ENCODE measurements around the gene UBAP2.
"Not testable (repeated sequence)": the region's sequence is repeated elsewhere in the genome, so short reads cannot be mapped to it uniquely, and the experiment has no call there.

UBAP2 gene

DNA sequence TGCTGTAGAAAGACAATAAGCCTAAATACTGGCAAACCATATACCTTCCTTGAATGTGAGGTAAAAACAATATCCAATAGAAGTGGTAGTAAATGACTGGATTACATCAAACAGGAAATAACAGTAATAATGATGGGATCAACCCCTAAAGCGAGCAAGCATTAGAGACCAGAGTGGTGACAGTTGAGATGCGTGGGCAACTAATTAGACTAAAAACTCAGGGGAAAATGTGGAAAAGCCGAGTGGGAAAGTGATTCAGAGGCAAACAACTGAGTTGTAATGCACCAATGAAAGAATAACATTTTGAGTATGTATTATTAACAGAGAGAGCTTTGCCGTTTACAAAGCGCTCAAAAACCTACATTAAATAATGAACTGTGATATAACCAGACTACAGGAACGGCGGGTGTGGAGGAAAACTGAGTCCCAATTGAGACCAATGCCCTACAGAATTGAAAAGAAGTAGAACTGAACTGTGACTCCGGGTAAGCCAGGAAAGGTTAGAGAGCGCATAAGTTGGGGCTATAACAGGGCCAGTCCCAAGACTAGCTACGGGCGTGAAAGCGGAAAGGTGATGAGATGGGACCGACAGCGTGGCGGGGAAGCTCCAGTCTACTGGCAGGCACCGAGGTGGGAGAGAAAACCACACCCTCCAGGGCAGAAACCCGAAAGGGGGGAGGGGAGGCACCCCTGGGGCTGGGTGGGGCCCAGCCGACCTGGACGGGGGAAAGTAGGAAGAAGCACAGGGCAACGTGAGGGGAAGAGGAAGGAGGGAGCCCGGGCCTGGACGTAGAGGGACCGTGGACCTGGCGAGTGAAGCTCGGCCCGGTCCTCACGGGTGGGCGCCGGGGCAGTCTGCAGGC, 592 bp downstream of the UBAP2 start:
- peak; percentile 11 for DNase-seq

DNA sequence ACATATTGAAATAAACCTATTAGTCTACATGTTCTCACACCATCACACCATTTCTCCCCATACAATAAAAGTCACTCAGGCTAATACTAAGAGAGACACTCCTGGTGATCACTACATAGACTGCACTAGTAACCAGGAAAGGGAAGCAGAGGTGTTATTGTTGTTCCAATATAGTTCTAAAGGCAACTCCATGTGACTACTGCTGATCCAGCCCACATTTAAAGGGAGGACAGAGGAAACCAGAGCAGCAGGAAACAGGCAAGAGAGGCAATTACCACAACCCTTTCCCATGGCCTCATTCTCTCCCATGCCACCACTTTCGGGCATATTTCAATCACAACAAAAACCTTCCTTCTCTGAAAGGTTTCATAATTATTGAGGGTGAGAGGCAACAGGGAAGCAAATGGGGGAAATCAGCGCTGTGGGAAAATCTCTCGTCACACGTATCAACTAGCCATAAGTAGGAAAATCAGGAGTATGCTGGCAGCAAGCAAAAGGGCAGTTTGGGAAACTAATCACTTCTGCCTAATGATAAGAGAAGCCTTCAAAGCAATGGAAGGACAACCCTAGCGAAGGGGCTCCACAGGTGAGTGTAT, 1.8 kb downstream of the UBAP2 start:
- no peak for DNase-seq

- no peak for DNase-seq
Measured at GRCh38 chr9:34045903-34046302, 2.8 kb downstream of the UBAP2 start.

DNA sequence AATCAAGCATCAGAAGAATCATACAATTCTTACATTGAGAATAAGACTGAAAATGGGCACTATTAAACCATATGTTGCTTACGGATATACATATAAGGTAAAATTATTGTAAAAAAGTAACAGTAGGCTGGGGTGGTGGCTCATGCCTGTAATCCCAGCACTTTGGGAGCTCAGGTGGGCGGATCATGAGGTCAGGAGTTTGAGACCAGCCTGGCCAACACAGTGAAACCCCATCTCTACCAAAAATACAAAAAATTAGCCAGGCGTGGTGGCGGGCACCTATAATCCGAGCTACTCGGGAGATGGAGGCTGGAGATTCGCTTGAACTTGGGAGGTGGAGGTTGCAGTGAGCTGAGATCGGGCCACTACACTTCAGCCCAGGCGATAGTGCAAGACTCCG, 6.6 kb downstream of the UBAP2 start:
- not testable (repeated sequence) for DNase-seq

GRCh38 chr9:34038851-34039250, 9.8 kb downstream of the UBAP2 start:
- DNase-seq, result not testable (repeated sequence)

GRCh38 chr9:34037626-34038025, 11.1 kb downstream of the UBAP2 start:
- no peak for DNase-seq

DNA sequence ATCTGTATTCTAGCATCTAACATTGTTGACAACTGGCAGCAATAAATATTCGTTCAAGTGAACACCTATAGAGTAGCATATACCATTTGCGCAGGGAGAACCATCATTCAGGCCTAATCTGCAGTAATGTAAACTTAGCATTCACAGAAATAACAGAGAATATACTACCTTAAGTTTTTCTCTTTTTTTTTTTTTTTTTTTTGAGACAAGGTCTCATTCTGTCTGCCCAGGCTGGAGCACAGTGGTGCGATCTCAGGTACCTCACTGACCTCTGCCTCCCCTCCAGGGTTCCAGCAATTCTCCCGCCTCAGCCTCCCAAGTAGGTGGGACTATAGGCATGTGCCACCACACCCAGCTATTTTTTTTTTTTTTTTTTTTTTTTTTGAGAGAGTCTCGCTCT, 12.1 kb downstream of the UBAP2 start:
- DNase-seq, result no peak

- DNase-seq, result no peak
Measured at GRCh38 chr9:34035656-34036055, 13.0 kb downstream of the UBAP2 start.

DNA sequence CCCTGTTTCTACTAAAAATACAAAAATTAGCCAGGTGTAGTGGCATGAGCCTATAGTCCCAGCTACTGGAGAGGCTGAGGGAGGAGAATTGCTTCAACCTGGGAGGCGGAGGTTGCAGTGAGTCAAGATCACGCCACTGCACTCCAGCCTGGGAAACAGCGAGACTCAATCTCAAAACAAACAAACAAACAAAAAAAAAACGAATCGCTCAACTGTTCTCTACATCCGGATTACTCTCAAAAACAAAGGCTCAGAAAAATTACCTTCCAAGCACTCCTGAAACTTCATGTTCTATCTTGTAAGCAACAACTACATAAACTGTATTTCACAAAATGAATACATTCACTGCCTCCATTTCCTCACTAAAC, 14.0 kb downstream of the UBAP2 start:
- no peak for DNase-seq

DNA sequence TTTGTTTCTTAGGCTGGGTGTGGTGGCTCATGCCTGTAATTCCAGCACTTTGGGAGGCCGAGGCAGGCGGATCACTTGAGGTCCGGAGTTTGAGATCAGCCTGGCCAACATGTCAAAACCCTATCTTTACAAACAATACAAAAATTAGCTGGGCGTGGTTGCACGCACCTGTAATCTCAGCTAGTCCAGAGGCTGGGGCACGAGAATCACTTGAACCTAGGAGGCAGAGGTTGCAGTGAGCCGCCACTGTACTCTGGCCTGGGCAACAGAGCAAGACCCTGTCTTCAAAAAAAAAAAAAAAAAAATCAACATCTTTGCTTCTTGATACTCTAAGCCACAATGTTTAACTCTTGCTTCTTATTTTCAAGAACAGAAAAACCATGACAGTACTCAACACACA, 16.1 kb downstream of the UBAP2 start:
- no peak for DNase-seq

DNA sequence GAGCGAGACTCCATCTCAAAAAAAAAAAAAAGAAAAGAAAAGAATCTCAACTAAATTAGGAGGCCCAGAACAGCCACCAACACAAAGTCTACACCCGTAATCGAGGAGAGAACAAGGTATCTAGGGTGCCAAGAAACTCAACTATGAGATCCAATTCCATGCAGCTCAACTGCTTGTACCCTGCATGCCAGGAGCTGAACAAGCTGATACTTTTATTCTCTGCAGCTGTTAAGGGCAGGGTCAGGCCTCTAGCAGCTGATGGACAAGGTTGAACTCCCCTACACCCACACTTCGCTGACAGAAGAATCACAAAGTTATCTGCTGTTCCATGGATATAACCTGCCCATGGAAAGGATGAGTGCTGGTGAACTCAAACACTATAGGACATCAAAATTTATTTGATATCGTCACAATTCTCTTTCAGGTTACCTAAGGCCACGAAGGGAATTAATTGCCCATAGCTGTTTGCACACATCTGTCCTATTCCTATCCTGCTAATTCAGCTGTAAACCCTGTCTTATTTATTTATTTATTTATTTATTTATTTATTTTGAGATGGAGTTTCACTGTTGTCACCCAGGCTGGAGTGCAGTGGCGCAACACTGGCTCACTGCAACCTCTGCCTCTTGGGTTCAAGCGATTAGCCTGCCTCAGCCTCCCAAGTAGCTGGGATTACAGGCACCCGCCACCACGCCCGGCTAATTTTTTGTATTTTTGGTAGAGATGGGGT, 20.7 kb downstream of the UBAP2 start:
- DNase-seq, result no peak

DNA sequence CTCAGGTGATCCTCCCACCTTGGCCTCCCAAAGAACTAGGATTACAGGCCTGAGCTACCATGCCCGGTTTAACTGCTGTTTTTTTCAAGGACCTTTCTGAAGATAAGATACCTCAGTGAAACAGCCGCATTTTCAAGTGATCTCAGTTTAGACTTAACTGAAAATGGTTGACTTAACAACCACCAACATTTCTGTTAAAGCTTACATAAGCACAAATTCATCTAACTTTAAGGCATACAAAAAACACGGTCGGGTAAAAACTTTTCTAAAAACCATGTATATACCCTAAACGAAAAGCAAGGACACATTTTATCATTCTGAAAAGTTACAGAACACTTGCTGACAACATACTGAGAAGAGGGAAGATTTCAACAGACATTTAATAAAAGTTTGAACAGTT, 22.9 kb downstream of the UBAP2 start:
- DNase-seq, result no peak

GRCh38 chr9:34025062-34025461, 23.6 kb downstream of the UBAP2 start:
- DNase-seq, result peak; percentile 13

DNA sequence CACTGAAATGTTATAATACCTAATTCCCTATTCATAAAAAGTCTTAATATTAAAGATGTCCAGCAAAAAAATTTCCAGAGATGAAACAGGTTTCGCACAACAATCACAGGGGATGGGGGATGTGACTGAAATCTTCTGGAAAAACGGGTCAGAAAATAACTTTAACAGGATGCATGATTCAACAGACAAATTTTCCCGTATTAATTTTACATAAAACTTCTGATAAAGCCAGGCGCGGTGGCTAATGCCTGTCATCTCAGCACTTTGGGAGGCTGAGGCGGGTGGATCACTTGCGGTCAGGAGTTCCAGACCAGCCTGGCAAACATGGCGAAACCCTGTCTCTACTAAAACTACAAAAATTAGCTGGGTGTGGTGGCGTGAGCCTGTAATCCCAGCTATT, 24.2 kb downstream of the UBAP2 start:
- DNase-seq, result not testable (repeated sequence)

- no peak for DNase-seq
Measured at GRCh38 chr9:34016149-34016548, 32.5 kb downstream of the UBAP2 start.

DNA sequence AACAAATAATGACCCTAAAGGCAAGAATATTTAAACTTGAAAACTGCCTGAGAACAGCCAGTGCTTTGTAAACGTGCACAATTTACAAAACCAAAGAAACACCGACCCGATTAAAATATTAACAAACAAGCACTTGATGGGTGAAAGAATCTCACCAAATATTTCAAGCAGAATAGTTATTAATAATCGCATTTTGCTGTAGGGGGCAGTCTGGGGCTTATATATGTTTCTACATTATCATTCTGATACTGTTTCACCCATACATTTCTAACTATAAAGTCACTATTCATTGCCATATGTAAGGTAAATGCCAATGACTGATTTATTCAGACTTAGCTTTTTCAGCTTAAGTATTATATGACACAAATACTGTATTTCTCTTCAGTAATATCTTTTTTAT, 37.7 kb downstream of the UBAP2 start:
- peak; percentile 11 for DNase-seq

DNA sequence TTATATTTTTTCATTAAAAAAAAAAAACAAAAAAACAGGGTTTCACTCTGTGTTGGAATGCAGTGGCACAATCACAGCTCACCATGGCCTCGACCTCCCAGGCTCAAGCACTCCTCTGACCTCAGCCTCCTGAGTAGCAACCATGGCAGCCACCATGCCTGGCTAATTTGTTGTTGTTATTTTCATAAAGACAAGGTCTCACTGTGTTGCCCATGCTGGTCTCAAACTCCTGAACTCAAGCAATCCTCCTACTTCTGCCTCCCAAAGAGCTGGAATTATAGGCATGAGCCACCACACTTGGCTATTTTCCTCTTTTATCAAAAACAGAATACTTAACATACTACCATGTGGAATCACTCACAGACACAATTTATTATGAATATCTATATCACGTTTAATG, 46.7 kb downstream of the UBAP2 start:
- DNase-seq, result no peak

- no peak for DNase-seq
Measured at GRCh38 chr9:34001298-34001697, 47.4 kb downstream of the UBAP2 start.

DNA sequence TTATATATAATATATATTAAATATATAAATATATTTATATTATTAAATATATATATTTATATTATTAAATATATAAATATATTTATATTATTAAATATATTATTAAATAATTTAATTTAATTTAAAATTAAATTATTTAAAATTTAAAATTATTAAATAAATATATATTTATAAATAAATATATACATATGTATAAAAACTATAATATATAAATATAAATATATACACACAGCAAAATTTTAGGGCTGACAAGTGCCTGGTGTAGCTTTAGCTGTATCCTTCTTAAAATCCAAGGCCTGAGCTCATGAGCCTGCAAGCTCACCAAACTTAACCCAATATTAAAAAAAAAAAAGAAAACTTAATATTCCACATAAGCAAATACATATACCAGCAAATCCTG, 53.2 kb downstream of the UBAP2 start:
- DNase-seq, result no peak

DNA sequence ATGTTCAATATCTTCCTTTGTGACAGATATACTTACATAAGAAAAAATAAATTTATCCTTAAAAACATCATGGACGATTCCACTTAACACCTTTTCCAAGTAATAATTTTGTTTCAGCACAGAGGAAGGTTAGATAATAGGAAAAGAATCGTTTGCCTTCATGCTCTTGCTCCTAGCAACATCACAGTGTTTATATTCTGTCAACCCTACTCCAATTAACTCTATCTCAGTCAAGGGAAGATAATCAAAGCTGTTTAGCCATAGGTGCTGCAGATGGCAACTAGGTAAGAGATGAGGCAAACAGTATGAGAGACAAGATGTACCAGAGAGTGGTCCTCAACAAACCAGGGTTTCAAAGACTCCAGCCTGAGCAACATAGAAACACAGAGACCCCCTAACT, 55.6 kb downstream of the UBAP2 start:
- no peak for DNase-seq

DNA sequence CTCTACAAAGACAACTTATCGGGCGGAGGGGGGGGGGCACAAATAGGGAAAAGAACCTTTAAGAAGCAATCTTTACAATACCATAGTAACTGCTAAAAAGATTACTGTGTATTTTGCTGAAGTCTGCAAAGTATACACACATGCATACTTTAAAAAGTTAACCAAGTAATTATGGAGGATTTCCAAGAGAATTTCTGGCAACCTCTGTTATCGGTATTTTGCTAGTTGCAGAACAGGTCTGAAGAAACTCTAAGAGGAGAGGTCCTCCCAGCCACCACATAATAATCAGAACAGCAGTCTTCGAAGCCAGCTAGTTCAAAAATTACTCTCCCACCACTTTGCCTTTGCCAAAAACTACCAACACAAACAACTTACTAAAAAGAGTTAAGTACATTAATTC, 56.1 kb downstream of the UBAP2 start:
- DNase-seq, result peak; percentile 4

- no peak for DNase-seq
Measured at GRCh38 chr9:33988219-33988890, 60.3 kb downstream of the UBAP2 start.

- no peak for DNase-seq
Measured at GRCh38 chr9:33976414-33976813, 72.3 kb downstream of the UBAP2 start.

GRCh38 chr9:33972698-33973097, 76.0 kb downstream of the UBAP2 start:
- no peak for DNase-seq

Data from fibroblast of upper back skin (primary cell).